GM10248 (cell line): ENCODE measurements around the gene FTO.

Experiments used
- CTCF ChIA-PET: fragments of 300-600 bp; sonication (Branson Sonifier 250); formaldehyde crosslinking; extraction: SDS; loops from one replicate; lab custom pipeline; 2021; ENCODE audit warnings: antibody characterized with exemption; lab: Yijun Ruan, JAX
- POLR2A ChIA-PET: fragments of 350-650 bp; sonication (Branson Sonifier 250); formaldehyde crosslinking; extraction: SDS; loops from one replicate; lab custom pipeline; 2020; ENCODE audit warnings: antibody characterized with exemption; lab: Yijun Ruan, JAX
- DNase-seq: peaks from one replicate; pipeline ENCODE4 v3.0.0; 2012; ENCODE audit errors: extremely low spot score
- TF ChIP-seq, protein P1 (sequence below): IDR thresholded peaks from 2 replicates; pipeline ENCODE4 v1.5.1; 2012; ENCODE audit warnings: mild to moderate bottlenecking, low read depth; ENCODE audit errors: extremely low read depth, missing control alignments, control extremely low read depth

The FTO gene

DNA sequence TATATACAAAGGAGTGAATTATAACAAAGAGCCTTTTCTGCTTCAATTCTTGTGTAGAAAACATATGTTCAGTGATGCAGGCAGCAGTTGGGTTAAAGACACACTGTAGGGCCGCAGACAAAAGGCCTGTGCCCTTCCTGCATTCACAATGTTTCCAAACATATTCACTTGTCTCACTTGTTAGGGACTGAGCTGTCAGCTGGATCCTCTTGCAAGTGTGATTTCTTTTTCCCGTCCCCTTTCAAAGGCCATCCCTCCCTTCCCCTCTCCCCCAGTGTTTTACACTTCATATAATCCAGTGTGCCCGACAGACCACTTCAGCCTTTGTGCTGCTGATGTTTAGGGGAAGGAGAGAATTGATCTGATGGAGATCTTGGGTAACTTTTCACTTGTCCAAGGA, 217.0 kb downstream of the FTO start:
- TF ChIP-seq, protein P1, sequence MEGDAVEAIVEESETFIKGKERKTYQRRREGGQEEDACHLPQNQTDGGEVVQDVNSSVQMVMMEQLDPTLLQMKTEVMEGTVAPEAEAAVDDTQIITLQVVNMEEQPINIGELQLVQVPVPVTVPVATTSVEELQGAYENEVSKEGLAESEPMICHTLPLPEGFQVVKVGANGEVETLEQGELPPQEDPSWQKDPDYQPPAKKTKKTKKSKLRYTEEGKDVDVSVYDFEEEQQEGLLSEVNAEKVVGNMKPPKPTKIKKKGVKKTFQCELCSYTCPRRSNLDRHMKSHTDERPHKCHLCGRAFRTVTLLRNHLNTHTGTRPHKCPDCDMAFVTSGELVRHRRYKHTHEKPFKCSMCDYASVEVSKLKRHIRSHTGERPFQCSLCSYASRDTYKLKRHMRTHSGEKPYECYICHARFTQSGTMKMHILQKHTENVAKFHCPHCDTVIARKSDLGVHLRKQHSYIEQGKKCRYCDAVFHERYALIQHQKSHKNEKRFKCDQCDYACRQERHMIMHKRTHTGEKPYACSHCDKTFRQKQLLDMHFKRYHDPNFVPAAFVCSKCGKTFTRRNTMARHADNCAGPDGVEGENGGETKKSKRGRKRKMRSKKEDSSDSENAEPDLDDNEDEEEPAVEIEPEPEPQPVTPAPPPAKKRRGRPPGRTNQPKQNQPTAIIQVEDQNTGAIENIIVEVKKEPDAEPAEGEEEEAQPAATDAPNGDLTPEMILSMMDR: no peak
- ChIA-PET CTCF (interaction anchor here (0.7 to 1.6 kb wide), 2 partner anchors 9 to 25 kb away, joined by 3 to 6 read pairs; no protein-coding TSS in a partner anchor), POLR2A (no interaction called here)
- no peak for DNase-seq

DNA sequence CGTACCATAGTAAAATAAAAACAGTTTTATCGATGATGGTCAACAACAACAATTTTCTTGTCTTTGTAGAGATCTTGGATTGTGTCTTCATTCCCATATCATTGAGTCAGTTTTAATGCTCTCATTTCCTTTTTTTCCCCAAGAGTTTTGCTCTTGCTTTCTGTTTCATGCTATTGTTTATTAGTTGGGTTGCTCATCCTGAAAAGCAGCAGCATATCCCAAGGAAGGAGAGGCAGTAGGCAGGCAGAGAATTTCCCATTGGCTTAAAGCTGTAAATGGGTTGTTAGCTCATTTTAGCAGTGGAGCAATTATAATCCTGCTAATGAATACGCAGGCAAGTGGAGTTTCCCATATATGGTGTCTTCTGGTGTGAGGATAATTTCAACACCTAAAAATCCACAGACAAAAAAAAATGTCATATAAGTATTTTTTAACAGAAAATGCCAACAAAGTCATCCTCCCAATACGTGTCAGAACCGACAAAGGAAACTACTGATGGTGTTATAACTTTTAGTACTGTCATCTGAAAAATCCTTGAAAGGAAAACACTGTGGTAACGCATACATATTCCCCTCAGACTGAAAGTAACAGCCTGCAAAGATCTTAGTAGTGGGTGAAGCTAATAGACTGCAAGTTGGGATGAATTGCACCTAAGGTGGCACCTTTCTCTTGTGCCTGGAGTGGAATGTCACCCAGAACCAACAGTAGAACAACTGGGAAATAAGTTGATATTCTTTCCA, 218.3 kb downstream of the FTO start:
- ChIA-PET CTCF (interaction anchor here (1.6 kb wide), 1 partner anchor 10 kb away, joined by 6 read pairs; no protein-coding TSS in a partner anchor), POLR2A (no interaction called here)
- TF ChIP-seq, protein P1: no peak
- DNase-seq: no peak

DNA sequence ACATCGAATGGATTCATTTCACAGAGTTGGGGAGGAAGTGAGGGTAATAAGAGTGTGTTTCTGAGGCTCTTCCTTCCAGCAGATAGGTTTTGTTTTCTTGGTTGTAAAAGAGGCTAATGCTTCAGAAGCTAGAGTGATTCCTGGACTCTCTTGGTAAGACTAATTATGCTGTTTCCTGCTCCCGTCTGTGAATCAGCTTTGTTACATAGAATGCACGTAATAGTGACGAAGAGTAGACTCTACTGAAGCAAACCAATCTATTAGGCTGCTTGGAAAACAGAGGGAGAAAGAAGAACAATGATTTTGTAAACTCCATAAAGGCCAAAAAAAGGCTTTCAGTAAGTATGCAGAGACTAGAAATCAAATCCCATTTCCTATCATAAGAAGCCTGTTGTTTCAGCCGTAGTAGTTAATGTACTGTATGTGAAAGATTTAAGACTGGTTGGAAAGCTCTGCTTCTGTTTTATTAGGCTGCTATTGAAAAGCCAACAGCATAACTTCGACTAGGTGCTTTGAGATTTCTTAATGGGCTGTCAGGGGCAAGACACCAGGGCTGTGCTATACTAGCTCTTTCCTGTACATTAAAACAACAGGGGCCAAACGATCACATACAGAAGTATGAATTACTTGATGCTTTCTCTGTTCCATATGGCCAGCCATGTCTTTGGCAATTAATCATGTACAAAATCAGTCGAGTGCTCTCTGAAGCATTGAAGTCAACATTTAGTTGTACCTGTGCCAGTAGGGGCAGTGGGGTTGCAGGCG, 219.0 kb downstream of the FTO start:
- TF ChIP-seq, protein P1: no peak
- ChIA-PET CTCF (no interaction called here), POLR2A (no interaction called here)
- DNase-seq: no peak

DNA sequence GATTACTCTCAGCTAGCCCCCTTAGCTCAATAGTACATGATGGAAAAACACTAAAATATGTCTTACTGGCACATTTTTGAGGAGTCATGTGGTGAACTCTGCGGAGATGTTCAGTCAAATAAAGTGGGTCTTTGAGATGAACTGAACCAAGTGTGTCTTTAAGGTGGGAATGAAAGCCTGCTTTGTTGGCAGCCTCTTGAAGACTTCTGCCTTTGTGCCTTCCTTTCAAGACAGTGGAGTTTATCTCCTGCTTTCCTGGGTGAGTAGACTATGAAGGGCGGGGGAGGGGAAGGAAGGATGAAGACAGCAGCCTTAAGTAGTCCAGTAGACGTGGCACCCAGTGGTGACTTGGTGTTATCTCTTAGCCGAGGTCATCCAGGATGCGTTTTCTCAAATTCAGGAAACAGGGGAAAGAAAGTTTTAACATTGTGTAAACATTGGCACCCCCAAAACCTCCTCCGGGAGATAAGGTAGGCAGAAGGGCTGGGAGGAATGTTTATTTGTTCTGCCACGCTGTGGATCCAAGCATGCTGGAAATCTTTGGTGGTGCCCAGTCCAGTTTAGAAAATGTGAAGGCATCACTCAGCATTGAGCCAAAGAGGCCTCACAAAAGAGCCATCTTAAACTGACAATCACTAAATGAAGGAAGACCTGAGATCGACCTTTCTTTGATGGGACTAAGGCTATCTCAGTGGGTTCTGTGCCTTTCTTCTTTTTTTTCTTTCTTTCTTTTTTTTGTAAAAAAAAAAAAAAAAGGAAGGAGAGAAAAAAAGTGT, 220.6 kb downstream of the FTO start:
- TF ChIP-seq, protein P1: no peak
- ChIA-PET CTCF (interaction anchor here (0.7 to 1.0 kb wide), 2 partner anchors 16 to 34 kb away, joined by 3 read pairs; no protein-coding TSS in a partner anchor), POLR2A (no interaction called here)
- DNase-seq: no peak

GRCh38 chr16:53925107-53925410, 221.1 kb downstream of the FTO start:
- ChIA-PET CTCF (no interaction called here), POLR2A (no interaction called here)
- DNase-seq: no peak
- TF ChIP-seq, protein P1: no peak

DNA sequence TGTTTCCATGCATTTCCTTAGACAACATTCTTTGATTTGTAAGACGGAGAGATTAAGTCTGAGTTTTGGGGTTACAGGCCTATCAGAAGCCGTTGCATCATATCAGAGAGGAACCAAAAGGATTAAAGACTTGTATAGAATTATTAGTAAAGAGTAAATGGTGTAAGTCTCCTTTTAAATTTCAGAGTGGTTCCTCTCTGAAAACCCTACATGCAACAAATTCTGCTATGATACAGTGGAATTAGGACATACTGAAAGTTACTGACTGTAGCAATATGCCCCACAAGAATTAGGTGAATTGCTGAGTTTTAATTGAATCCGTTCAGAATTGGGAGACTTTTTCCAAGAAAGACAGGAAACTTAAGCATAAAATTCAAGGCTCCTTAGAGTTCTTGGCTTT, 221.6 kb downstream of the FTO start:
- TF ChIP-seq, protein P1: no peak
- CTCF ChIA-PET: no interaction called here
- POLR2A ChIA-PET: no interaction called here
- no peak for DNase-seq
